ENCODE results near the gene IL36G. TPM values are rescaled to one million over a fixed set of nuclear protein-coding genes. Genes with fewer than 3 reads are reported as not detected.

IL36G gene
- total RNA-seq, 1 donor from 2014 or later = not detected

DNA sequence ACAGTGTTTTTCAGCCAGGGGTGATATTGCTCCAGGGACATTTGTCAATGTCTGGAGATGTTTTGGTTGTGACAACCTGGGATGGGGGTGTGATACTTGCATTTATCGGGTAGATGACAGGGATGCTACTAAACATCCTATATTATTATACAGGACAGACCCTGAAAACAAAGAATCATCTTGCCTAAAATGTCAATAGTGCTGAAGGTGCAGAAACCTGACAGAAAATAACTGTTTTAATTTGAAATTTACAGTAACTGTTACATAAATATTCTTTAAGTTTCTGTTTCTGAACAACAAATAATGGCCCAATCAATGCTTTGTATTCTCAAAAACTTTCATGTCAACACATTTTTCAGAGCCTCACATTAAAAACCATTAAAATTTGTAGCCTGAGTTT, 29.4 kb downstream of the IL36G start:
- no peak for DNase-seq
- no peaks in the 10 kb centered on the region for H3K9me3 Mint-ChIP-seq (ENCODE audit: unreplicated experiment)
- H3K27ac Mint-ChIP-seq (ENCODE audit: unreplicated experiment) = no peak overlapping the region
- no peaks in the 10 kb centered on the region for H3K36me3 Mint-ChIP-seq (ENCODE audit: unreplicated experiment)
- no peaks in the 10 kb centered on the region for H3K4me1 Mint-ChIP-seq (ENCODE audit: low read depth, unreplicated experiment)
- H3K4me3 Mint-ChIP-seq (ENCODE audit: unreplicated experiment) = no peak overlapping the region
- no peaks in the 10 kb centered on the region for H3K27me3 Mint-ChIP-seq (ENCODE audit: unreplicated experiment)
- TF ChIP-seq, protein P1, sequence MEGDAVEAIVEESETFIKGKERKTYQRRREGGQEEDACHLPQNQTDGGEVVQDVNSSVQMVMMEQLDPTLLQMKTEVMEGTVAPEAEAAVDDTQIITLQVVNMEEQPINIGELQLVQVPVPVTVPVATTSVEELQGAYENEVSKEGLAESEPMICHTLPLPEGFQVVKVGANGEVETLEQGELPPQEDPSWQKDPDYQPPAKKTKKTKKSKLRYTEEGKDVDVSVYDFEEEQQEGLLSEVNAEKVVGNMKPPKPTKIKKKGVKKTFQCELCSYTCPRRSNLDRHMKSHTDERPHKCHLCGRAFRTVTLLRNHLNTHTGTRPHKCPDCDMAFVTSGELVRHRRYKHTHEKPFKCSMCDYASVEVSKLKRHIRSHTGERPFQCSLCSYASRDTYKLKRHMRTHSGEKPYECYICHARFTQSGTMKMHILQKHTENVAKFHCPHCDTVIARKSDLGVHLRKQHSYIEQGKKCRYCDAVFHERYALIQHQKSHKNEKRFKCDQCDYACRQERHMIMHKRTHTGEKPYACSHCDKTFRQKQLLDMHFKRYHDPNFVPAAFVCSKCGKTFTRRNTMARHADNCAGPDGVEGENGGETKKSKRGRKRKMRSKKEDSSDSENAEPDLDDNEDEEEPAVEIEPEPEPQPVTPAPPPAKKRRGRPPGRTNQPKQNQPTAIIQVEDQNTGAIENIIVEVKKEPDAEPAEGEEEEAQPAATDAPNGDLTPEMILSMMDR (IDR thresholded peaks at IDR 0.05; ENCODE audit: partially characterized antibody, unreplicated experiment) = no peak

- TF ChIP-seq, protein P1 (IDR thresholded peaks at IDR 0.05; ENCODE audit: partially characterized antibody, unreplicated experiment) = no peak
- Mint-ChIP-seq H3K27ac (ENCODE audit: unreplicated experiment) (no peak overlapping the region), H3K4me1 (ENCODE audit: low read depth, unreplicated experiment) (no peaks in the 10 kb centered on the region), H3K4me3 (ENCODE audit: unreplicated experiment) (no peak overlapping the region), H3K27me3 (ENCODE audit: unreplicated experiment) (no peaks in the 10 kb centered on the region), H3K36me3 (ENCODE audit: unreplicated experiment) (no peaks in the 10 kb centered on the region), H3K9me3 (ENCODE audit: unreplicated experiment) (no peaks in the 10 kb centered on the region)
- no peak for DNase-seq
These were observed 31.8 kb downstream of the IL36G start for GRCh38 chr2:113009622-113010021.

DNA sequence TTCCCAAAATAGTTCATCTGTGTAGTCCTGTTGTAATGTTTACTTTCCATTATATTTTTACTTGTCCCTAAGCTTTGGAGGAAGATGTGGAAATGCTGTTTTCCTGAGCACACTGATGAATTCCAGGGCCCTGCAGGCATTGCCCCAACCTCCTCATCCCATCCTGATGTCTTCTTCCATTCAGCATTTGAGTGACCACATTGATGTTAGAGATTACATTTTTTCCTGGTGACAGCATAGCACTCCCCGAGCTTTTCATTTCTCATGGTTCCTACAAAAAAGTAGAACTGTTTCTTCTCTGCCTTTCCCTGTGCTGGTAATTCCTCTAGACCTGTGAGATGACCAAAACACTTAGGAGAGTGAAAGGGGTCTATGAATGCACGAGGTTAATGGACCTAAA, 32.3 kb downstream of the IL36G start:
- H3K4me3 Mint-ChIP-seq (ENCODE audit: unreplicated experiment) = no peak overlapping the region
- no peaks in the 10 kb centered on the region for H3K9me3 Mint-ChIP-seq (ENCODE audit: unreplicated experiment)
- no peaks in the 10 kb centered on the region for H3K4me1 Mint-ChIP-seq (ENCODE audit: low read depth, unreplicated experiment)
- H3K27me3 Mint-ChIP-seq (ENCODE audit: unreplicated experiment) = no peaks in the 10 kb centered on the region
- DNase-seq = no peak
- TF ChIP-seq, protein P1 (IDR thresholded peaks at IDR 0.05; ENCODE audit: partially characterized antibody, unreplicated experiment) = no peak
- H3K27ac Mint-ChIP-seq (ENCODE audit: unreplicated experiment) = no peak overlapping the region
- H3K36me3 Mint-ChIP-seq (ENCODE audit: unreplicated experiment) = no peaks in the 10 kb centered on the region

GRCh38 chr2:113011108-113011507, 33.3 kb downstream of the IL36G start:
- Mint-ChIP-seq H3K4me1 (ENCODE audit: low read depth, unreplicated experiment) (no peaks in the 10 kb centered on the region), H3K27me3 (ENCODE audit: unreplicated experiment) (no peaks in the 10 kb centered on the region), H3K4me3 (ENCODE audit: unreplicated experiment) (no peak overlapping the region), H3K36me3 (ENCODE audit: unreplicated experiment) (no peaks in the 10 kb centered on the region), H3K9me3 (ENCODE audit: unreplicated experiment) (no peaks in the 10 kb centered on the region), H3K27ac (ENCODE audit: unreplicated experiment) (no peak overlapping the region)
- TF ChIP-seq, protein P1 (IDR thresholded peaks at IDR 0.05; ENCODE audit: partially characterized antibody, unreplicated experiment) = no peak
- no peak for DNase-seq

- H3K4me1 Mint-ChIP-seq (ENCODE audit: low read depth, unreplicated experiment) = no peaks in the 10 kb centered on the region
- H3K4me3 Mint-ChIP-seq (ENCODE audit: unreplicated experiment) = no peak overlapping the region
- no peaks in the 10 kb centered on the region for H3K36me3 Mint-ChIP-seq (ENCODE audit: unreplicated experiment)
- no peak for DNase-seq
- no peak overlapping the region for H3K27ac Mint-ChIP-seq (ENCODE audit: unreplicated experiment)
- no peaks in the 10 kb centered on the region for H3K27me3 Mint-ChIP-seq (ENCODE audit: unreplicated experiment)
- TF ChIP-seq, protein P1 (IDR thresholded peaks at IDR 0.05; ENCODE audit: partially characterized antibody, unreplicated experiment) = no peak
- H3K9me3 Mint-ChIP-seq (ENCODE audit: unreplicated experiment) = no peaks in the 10 kb centered on the region
These were observed 34.9 kb downstream of the IL36G start for GRCh38 chr2:113012436-113013335.
